ENCODE results near the gene HNRNPK. TPM values are rescaled to one million over a fixed set of nuclear protein-coding genes. Genes with fewer than 3 reads are reported as not detected.
A peak's percentile ranks its signal among the peaks of the same experiment; 100 is the strongest.

HNRNPK gene
- total RNA-seq, 1 donor from 2014 or later, result 277 TPM

GRCh38 chr9:83940590-83941303 is 39.3 kb downstream of the HNRNPK start:
- ATAC-seq (no peak), DNase-seq (ENCODE audit: missing footprints) (no peak)
- intact Hi-C loops (cut with DNase I), result no loop called here

GRCh38 chr9:83937861-83938455 is 42.1 kb downstream of the HNRNPK start:
- intact Hi-C loops (cut with DNase I), result loop anchor here (1.0 to 5.0 kb wide), 3 partner anchors 234 to 377 kb away; no protein-coding TSS in a partner anchor
- DNase-seq (ENCODE audit: missing footprints), result no peak
- no peak for ATAC-seq

GRCh38 chr9:83936523-83936922 is 43.5 kb downstream of the HNRNPK start:
- DNase-seq (ENCODE audit: missing footprints), result no peak
- no peak for ATAC-seq
- intact Hi-C loops (cut with DNase I), result loop anchor here (2.0 to 5.0 kb wide), 2 partner anchors 236 to 378 kb away; no protein-coding TSS in a partner anchor

GRCh38 chr9:83935276-83935935 is 44.6 kb downstream of the HNRNPK start:
- ATAC-seq (no peak), DNase-seq (ENCODE audit: missing footprints) (no peak)
- intact Hi-C loops (cut with DNase I), result loop anchor here (5.0 kb wide), 1 partner anchor 237 kb away; no protein-coding TSS in a partner anchor

GRCh38 chr9:83934569-83935275 is 45.3 kb downstream of the HNRNPK start:
- ATAC-seq, result no peak
- intact Hi-C loops (cut with DNase I), result loop anchor here (5.0 kb wide), 1 partner anchor 238 kb away; no protein-coding TSS in a partner anchor
- DNase-seq (ENCODE audit: missing footprints), result no peak

- no peak for DNase-seq (ENCODE audit: missing footprints)
- ATAC-seq, result no peak
- intact Hi-C loops (cut with DNase I), result no loop called here
Measured at GRCh38 chr9:83933790-83934189, 46.2 kb downstream of the HNRNPK start.

- intact Hi-C loops (cut with DNase I), result no loop called here
- DNase-seq (ENCODE audit: missing footprints) (no peak), ATAC-seq (no peak)
Measured at GRCh38 chr9:83932851-83933250, 47.2 kb downstream of the HNRNPK start.

- intact Hi-C loops (cut with DNase I), result no loop called here
- DNase-seq (ENCODE audit: missing footprints) (no peak), ATAC-seq (no peak)
Measured at GRCh38 chr9:83932011-83932410, 48.0 kb downstream of the HNRNPK start.

GRCh38 chr9:83930881-83931280 is 49.1 kb downstream of the HNRNPK start:
- ATAC-seq, result no peak
- DNase-seq (ENCODE audit: missing footprints), result no peak
- intact Hi-C loops (cut with DNase I), result no loop called here

GRCh38 chr9:83927591-83927990 is 52.4 kb downstream of the HNRNPK start:
- ATAC-seq (no peak), DNase-seq (ENCODE audit: missing footprints) (no peak)
- intact Hi-C loops (cut with DNase I), result no loop called here

GRCh38 chr9:83920927-83921707 is 58.9 kb downstream of the HNRNPK start, which contains the start of gene KIF27:
Gene KIF27 (minus strand): TSS chr9:83921432. CDS start chr9:83915591, 5,841 bp downstream.
- ATAC-seq (peak; percentile 99), DNase-seq (ENCODE audit: missing footprints) (peak; percentile 100)
- intact Hi-C loops (cut with DNase I), result no loop called here

- ATAC-seq (peak; percentile 22), DNase-seq (ENCODE audit: missing footprints) (no peak)
- intact Hi-C loops (cut with DNase I), result no loop called here
Measured at GRCh38 chr9:83920469-83920926, 59.5 kb downstream of the HNRNPK start.

- DNase-seq (ENCODE audit: missing footprints) (no peak), ATAC-seq (no peak)
- intact Hi-C loops (cut with DNase I), result no loop called here
Measured at GRCh38 chr9:83919111-83919510, 60.9 kb downstream of the HNRNPK start.

Small RNA genes within 50 kb of the gene (microRNA-seq; reads per million reads assigned to microRNA genes)
- 18.4 reads per million, percentile 31 among the genes with 10 or more reads in this experiment for gene MIR7-1

Other genes starting within 250 kb of the HNRNPK start
- 26.4 TPM for gene GKAP1, start 162.4 kb downstream of the HNRNPK start, total RNA-seq
- 3.4 TPM for gene KIF27, start 58.8 kb downstream of the HNRNPK start, total RNA-seq
- 7.3 TPM for gene RMI1, start 590 bp upstream of the HNRNPK start, total RNA-seq

Data from Right ventricle myocardium inferior (tissue), 1 donor.